ENCODE data around the gene BCL2L14. TPM values are rescaled to one million over a fixed set of nuclear protein-coding genes. Genes with fewer than 3 reads are reported as not detected.

Gene BCL2L14
- total and polyA plus RNA-seq, 3 experiments from 2014 or later: 0.20 to 0.22 TPM; not detected in 1

DNA sequence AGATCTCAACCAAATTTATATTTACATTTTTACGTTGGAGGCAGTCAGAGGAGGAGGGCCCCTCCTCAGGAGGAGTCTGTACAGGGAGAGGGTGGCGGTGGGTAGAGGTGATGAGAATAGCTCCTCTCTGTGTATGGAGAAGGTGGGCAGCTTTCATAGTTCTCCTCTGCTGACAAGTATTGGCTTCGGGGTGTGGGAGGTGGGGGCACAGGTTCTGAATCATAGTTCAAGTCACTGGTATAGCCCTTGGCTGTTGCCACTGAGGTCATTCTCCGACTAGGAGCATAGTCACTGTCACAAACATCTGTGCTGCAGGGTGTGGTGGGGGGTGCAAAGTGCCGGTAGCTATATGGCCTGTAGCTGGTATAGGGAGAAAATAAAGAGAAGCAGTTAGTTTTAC is 50.3 kb downstream of the BCL2L14 start:
- H3K36me3 ChIP-seq (ENCODE audit: insufficient read depth, low read length): no peaks in the 10 kb centered on the region
- H3K4me1 ChIP-seq (ENCODE audit: insufficient read depth, low read length): no peaks in the 10 kb centered on the region
- H3K27me3 Mint-ChIP-seq: peaks cover 3 to 5% of the 10 kb centered on the region in 2 donors
- no peaks in the 10 kb centered on the region for H3K4me1 Mint-ChIP-seq
- no peaks in the 10 kb centered on the region for H3K9me3 Mint-ChIP-seq
- no peak overlapping the region for H3K27ac Mint-ChIP-seq
- ChIA-PET CTCF (no interaction called here), POLR2A (no interaction called here)
- no peak overlapping the region for H3K4me3 ChIP-seq (ENCODE audit: low read length)
- no peak overlapping the region for H3K27ac ChIP-seq (ENCODE audit: low read depth, low read length)
- no peaks in the 10 kb centered on the region for H3K36me3 Mint-ChIP-seq
- H3K9me3 ChIP-seq (ENCODE audit: low read length): no peaks in the 10 kb centered on the region
- no peaks in the 10 kb centered on the region for H3K27me3 ChIP-seq (ENCODE audit: insufficient read depth, low read length, poor library complexity, severe bottlenecking)
- no peak for DNase-seq
- H3K4me3 Mint-ChIP-seq: no peak overlapping the region

DNA sequence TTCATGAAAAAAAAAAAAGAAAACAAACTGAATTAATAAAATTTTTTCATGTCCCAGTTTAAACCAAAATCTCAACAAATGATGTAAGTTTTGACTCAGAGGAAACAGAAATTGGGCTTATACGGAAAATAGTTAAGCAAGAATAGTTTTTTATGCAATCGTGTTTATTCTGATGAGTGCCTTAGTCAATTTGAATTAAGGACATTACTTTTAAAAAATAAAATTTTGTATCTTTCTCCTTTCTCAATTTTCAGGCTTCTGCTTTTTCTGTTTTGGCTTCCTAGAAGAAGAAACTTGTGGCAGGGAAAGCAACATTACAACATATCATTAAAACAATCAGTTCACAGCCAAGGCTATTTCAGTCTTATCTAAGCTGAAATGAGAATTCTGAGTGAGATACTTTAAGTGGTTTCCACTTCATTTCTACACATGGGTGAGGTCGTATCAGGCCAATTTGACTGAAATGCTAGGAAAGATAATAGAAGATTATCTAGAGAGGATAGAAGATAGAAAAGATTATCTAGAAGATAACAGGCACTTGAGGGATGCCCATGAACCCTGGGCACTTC is 52.4 kb downstream of the BCL2L14 start:
- H3K27me3 ChIP-seq (ENCODE audit: insufficient read depth, low read length, poor library complexity, severe bottlenecking): no peaks in the 10 kb centered on the region
- POLR2A ChIA-PET: no interaction called here
- H3K27ac ChIP-seq (ENCODE audit: low read depth, low read length): no peak overlapping the region
- Mint-ChIP-seq H3K4me1 (no peaks in the 10 kb centered on the region), H3K4me3 (no peak overlapping the region), H3K9me3 (no peaks in the 10 kb centered on the region), H3K27me3 (peaks cover 2 to 3% of the 10 kb centered on the region in 2 donors), H3K36me3 (no peaks in the 10 kb centered on the region), H3K27ac (no peak overlapping the region)
- H3K36me3 ChIP-seq (ENCODE audit: insufficient read depth, low read length): no peaks in the 10 kb centered on the region
- no peak for DNase-seq
- no peaks in the 10 kb centered on the region for H3K4me1 ChIP-seq (ENCODE audit: insufficient read depth, low read length)
- CTCF ChIA-PET: no interaction called here
- H3K9me3 ChIP-seq (ENCODE audit: low read length): no peaks in the 10 kb centered on the region
- H3K4me3 ChIP-seq (ENCODE audit: low read length): no peak overlapping the region

- Histone ChIP-seq H3K9me3 (ENCODE audit: low read length) (no peaks in the 10 kb centered on the region), H3K36me3 (ENCODE audit: insufficient read depth, low read length) (no peaks in the 10 kb centered on the region), H3K27me3 (ENCODE audit: insufficient read depth, low read length, poor library complexity, severe bottlenecking) (no peaks in the 10 kb centered on the region), H3K27ac (ENCODE audit: low read depth, low read length) (no peak overlapping the region), H3K4me3 (ENCODE audit: low read length) (no peak overlapping the region), H3K4me1 (ENCODE audit: insufficient read depth, low read length) (no peaks in the 10 kb centered on the region)
- H3K27me3 Mint-ChIP-seq: peaks cover 0 to 11% of the 10 kb centered on the region in 2 donors
- H3K27ac Mint-ChIP-seq: no peak overlapping the region
- H3K36me3 Mint-ChIP-seq: no peaks in the 10 kb centered on the region
- ChIA-PET POLR2A (no interaction called here), CTCF (no interaction called here)
- no peaks in the 10 kb centered on the region for H3K9me3 Mint-ChIP-seq
- H3K4me1 Mint-ChIP-seq: no peaks in the 10 kb centered on the region
- DNase-seq: no peak
- no peak overlapping the region for H3K4me3 Mint-ChIP-seq
These were observed 55.8 kb downstream of the BCL2L14 start for GRCh38 chr12:12126551-12126950.

DNA sequence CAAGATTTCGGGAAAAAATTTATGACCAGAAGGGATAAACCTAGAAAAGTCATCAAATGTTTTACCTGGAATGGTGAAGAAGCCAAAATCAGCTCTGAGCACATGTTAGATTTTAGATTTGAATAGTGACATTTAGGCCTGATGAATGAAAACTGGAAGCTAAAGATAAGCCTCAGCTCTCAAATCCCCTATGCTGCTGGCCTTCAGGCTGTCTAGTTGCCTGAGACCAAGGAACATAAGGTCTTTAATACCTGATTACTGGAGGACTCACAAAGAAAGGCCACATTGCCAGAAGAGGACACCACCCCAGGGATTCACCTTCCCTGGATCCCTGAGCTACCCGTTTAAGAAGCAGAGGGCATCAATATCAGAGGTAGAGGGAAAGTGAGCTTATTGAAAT is 56.6 kb downstream of the BCL2L14 start:
- peaks cover 0 to 11% of the 10 kb centered on the region in 2 donors for H3K27me3 Mint-ChIP-seq
- no peaks in the 10 kb centered on the region for H3K4me1 Mint-ChIP-seq

DNA sequence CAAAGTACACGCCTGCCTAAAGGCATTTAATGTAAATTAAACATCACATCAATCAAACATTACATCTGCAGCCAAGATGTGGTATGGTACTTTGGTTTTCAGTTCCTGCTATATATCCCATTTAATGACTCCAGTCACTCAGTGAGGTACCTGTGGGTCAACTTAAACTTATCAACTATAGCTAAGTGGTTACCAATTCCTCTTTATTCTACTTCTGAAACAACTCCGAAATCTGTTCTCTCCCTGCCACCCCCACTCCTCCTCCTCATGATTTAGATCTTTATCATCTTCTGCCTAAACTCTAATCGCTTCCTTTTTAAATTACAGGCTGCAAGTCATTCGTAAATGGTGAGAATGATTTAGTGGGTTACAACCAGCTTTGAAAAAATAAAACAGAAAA is 57.9 kb downstream of the BCL2L14 start:
- H3K36me3 ChIP-seq (ENCODE audit: insufficient read depth, low read length): no peaks in the 10 kb centered on the region
- H3K9me3 Mint-ChIP-seq: no peaks in the 10 kb centered on the region
- no peak for DNase-seq
- no peaks in the 10 kb centered on the region for H3K4me1 Mint-ChIP-seq
- H3K4me3 Mint-ChIP-seq: no peak overlapping the region
- no peak overlapping the region for H3K27ac ChIP-seq (ENCODE audit: low read depth, low read length)
- POLR2A ChIA-PET: no interaction called here
- H3K4me1 ChIP-seq (ENCODE audit: insufficient read depth, low read length): no peaks in the 10 kb centered on the region
- H3K27me3 Mint-ChIP-seq: peaks cover 0 to 20% of the 10 kb centered on the region in 2 donors
- H3K27me3 ChIP-seq (ENCODE audit: insufficient read depth, low read length, poor library complexity, severe bottlenecking): no peaks in the 10 kb centered on the region
- no peak overlapping the region for H3K27ac Mint-ChIP-seq
- no peaks in the 10 kb centered on the region for H3K36me3 Mint-ChIP-seq
- no peak overlapping the region for H3K4me3 ChIP-seq (ENCODE audit: low read length)
- CTCF ChIA-PET: no interaction called here
- no peaks in the 10 kb centered on the region for H3K9me3 ChIP-seq (ENCODE audit: low read length)

More for the DNA sequence above, 56.6 kb downstream of the BCL2L14 start:
- Histone ChIP-seq H3K9me3 (ENCODE audit: low read length) (no peaks in the 10 kb centered on the region), H3K4me3 (ENCODE audit: low read length) (no peak overlapping the region), H3K36me3 (ENCODE audit: insufficient read depth, low read length) (no peaks in the 10 kb centered on the region), H3K27ac (ENCODE audit: low read depth, low read length) (no peak overlapping the region), H3K27me3 (ENCODE audit: insufficient read depth, low read length, poor library complexity, severe bottlenecking) (no peaks in the 10 kb centered on the region), H3K4me1 (ENCODE audit: insufficient read depth, low read length) (no peaks in the 10 kb centered on the region)
- no peaks in the 10 kb centered on the region for H3K9me3 Mint-ChIP-seq
- DNase-seq: no peak
- H3K4me3 Mint-ChIP-seq: no peak overlapping the region
- POLR2A ChIA-PET: no interaction called here
- H3K36me3 Mint-ChIP-seq: no peaks in the 10 kb centered on the region
- CTCF ChIA-PET: no interaction called here
- no peak overlapping the region for H3K27ac Mint-ChIP-seq

DNA sequence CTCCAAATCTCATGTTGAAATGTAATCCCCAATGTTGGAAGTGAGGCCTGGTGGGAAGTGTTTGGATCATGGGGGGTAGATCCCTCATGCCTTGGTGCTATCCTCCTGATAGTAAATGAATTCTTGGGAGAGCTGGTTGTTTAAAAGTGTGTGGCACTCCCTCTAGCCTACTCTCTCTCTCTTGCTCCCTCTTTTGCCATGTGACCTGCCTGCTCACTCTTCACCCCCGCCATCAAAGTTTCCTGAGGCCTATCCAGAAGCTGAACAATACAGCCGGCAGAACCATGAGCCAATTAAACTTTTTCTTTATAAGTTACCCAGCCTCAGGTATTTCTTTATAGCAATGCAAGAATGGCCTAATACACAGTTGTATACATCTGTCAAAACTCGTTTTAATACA is 62.5 kb downstream of the BCL2L14 start:
- CTCF ChIA-PET: no interaction called here
- peaks cover 7 to 44% of the 10 kb centered on the region in 2 donors for H3K27me3 Mint-ChIP-seq
- no peaks in the 10 kb centered on the region for H3K4me1 Mint-ChIP-seq
- H3K36me3 Mint-ChIP-seq: peaks cover 0 to 2% (median 0%) of the 10 kb centered on the region in 3 donors
- no peaks in the 10 kb centered on the region for H3K9me3 ChIP-seq (ENCODE audit: low read length)
- no peaks in the 10 kb centered on the region for H3K9me3 Mint-ChIP-seq
- no peak overlapping the region for H3K4me3 ChIP-seq (ENCODE audit: low read length)
- H3K27ac Mint-ChIP-seq: no peak overlapping the region
- H3K4me1 ChIP-seq (ENCODE audit: insufficient read depth, low read length): no peaks in the 10 kb centered on the region
- no peaks in the 10 kb centered on the region for H3K36me3 ChIP-seq (ENCODE audit: insufficient read depth, low read length)
- no peak overlapping the region for H3K27ac ChIP-seq (ENCODE audit: low read depth, low read length)
- POLR2A ChIA-PET: no interaction called here
- no peak for DNase-seq
- no peaks in the 10 kb centered on the region for H3K27me3 ChIP-seq (ENCODE audit: insufficient read depth, low read length, poor library complexity, severe bottlenecking)
- no peak overlapping the region for H3K4me3 Mint-ChIP-seq

DNA sequence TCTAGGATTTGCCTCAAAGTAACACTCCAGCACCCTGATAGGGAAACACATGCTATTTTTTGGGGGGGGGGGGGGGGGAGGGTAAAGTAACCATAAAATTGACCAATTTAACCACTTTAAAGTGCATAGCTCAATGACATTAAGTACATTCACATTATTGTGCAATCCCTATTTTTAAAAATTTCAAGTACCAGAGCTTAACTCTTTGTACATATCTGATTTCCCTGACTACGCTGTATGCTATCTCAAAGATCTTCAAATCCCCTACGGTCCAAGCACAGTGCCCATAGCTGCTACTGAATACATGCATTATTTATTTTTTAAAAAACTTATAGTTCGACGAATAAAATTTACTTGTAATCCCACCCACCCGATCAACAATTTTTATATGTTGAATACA is 63.0 kb downstream of the BCL2L14 start:
- no peak overlapping the region for H3K27ac ChIP-seq (ENCODE audit: low read depth, low read length)
- peaks cover 0 to 2% (median 0%) of the 10 kb centered on the region in 3 donors for H3K36me3 Mint-ChIP-seq
- H3K4me1 ChIP-seq (ENCODE audit: insufficient read depth, low read length): no peaks in the 10 kb centered on the region
- POLR2A ChIA-PET: no interaction called here
- H3K9me3 Mint-ChIP-seq: no peaks in the 10 kb centered on the region
- no peak overlapping the region for H3K4me3 Mint-ChIP-seq
- no peaks in the 10 kb centered on the region for H3K4me1 Mint-ChIP-seq
- DNase-seq: no peak
- no peaks in the 10 kb centered on the region for H3K9me3 ChIP-seq (ENCODE audit: low read length)
- H3K27me3 ChIP-seq (ENCODE audit: insufficient read depth, low read length, poor library complexity, severe bottlenecking): no peaks in the 10 kb centered on the region
- CTCF ChIA-PET: interaction anchor here (0.6 kb wide), 1 partner anchor 1791 kb away, joined by 4 read pairs; no protein-coding TSS in a partner anchor
- no peaks in the 10 kb centered on the region for H3K36me3 ChIP-seq (ENCODE audit: insufficient read depth, low read length)
- H3K27me3 Mint-ChIP-seq: peaks cover 7 to 50% of the 10 kb centered on the region in 2 donors
- H3K4me3 ChIP-seq (ENCODE audit: low read length): no peak overlapping the region
- H3K27ac Mint-ChIP-seq: no peak overlapping the region

- H3K4me1 ChIP-seq (ENCODE audit: insufficient read depth, low read length): no peaks in the 10 kb centered on the region
- no peaks in the 10 kb centered on the region for H3K9me3 ChIP-seq (ENCODE audit: low read length)
- H3K36me3 ChIP-seq (ENCODE audit: insufficient read depth, low read length): no peaks in the 10 kb centered on the region
- CTCF ChIA-PET: no interaction called here
- Mint-ChIP-seq H3K4me1 (no peaks in the 10 kb centered on the region), H3K36me3 (peaks cover 0 to 2% (median 0%) of the 10 kb centered on the region in 3 donors), H3K4me3 (no peak overlapping the region), H3K27ac (no peak overlapping the region), H3K27me3 (peaks cover 18 to 62% of the 10 kb centered on the region in 2 donors), H3K9me3 (no peaks in the 10 kb centered on the region)
- no peak for DNase-seq
- POLR2A ChIA-PET: no interaction called here
- no peak overlapping the region for H3K27ac ChIP-seq (ENCODE audit: low read depth, low read length)
- no peak overlapping the region for H3K4me3 ChIP-seq (ENCODE audit: low read length)
- H3K27me3 ChIP-seq (ENCODE audit: insufficient read depth, low read length, poor library complexity, severe bottlenecking): no peaks in the 10 kb centered on the region
These were observed 67.7 kb downstream of the BCL2L14 start for GRCh38 chr12:12138203-12139154.

Measured in CD8-positive, alpha-beta memory T cell (primary cell).